ENCODE measurements around the gene TSC22D1. TPM values are rescaled to one million over a fixed set of nuclear protein-coding genes. Genes with fewer than 3 reads are reported as not detected.

The TSC22D1 gene
- total RNA-seq, 2 donors from 2014 or later = 95.9 to 107 TPM

GRCh38 chr13:44406617-44407016 lies 169.5 kb downstream of the TSC22D1 start:
- H3K4me3 ChIP-seq (ENCODE audit: low read length) = no peak overlapping the region
- H3K9me3 Mint-ChIP-seq = no peaks in the 10 kb centered on the region
- H3K9me3 ChIP-seq (ENCODE audit: control insufficient read depth, low read length) = no peaks in the 10 kb centered on the region
- no peaks in the 10 kb centered on the region for H3K36me3 Mint-ChIP-seq (ENCODE audit: low read depth)
- H3K4me1 Mint-ChIP-seq = peaks cover 47% of the 10 kb centered on the region
- peaks cover 30% of the 10 kb centered on the region for H3K4me1 ChIP-seq (ENCODE audit: control insufficient read depth, insufficient read depth, low read length)
- WGBS, 2 experiments (ENCODE audit: insufficient coverage in 1 of 2, insufficient read length in 1 of 2) = 70 to 92% methylated on average over 2 to 4 of the region's 5 CpGs
- peaks cover 3% of the 10 kb centered on the region for H3K27me3 Mint-ChIP-seq (ENCODE audit: insufficient read depth)
- no peaks in the 10 kb centered on the region for H3K36me3 ChIP-seq (ENCODE audit: control insufficient read depth, insufficient read depth, low read length)
- H3K27ac Mint-ChIP-seq = no peak overlapping the region
- no peaks in the 10 kb centered on the region for H3K27me3 ChIP-seq (ENCODE audit: control insufficient read depth, insufficient read depth, low read length, poor library complexity, severe bottlenecking)
- TF ChIP-seq CTCF (conservative IDR thresholded peaks at IDR 0.05) = no peak
- H3K27ac ChIP-seq (ENCODE audit: low read depth, low read length) = no peak overlapping the region
- no peak for DNase-seq
- H3K4me3 Mint-ChIP-seq = no peak overlapping the region
- no peak overlapping the region for H3K9ac ChIP-seq (ENCODE audit: extremely low read depth, low read length, poor library complexity, severe bottlenecking)

GRCh38 chr13:44404261-44405132 lies 171.6 kb downstream of the TSC22D1 start:
- 33 to 49% methylated on average over 5 to 15 of the region's 15 CpGs for WGBS, 2 experiments (ENCODE audit: insufficient coverage in 1 of 2, insufficient read length in 1 of 2)
- Mint-ChIP-seq H3K4me1 (peaks cover 59% of the 10 kb centered on the region), H3K9me3 (no peaks in the 10 kb centered on the region), H3K27me3 (ENCODE audit: insufficient read depth) (peaks cover 6% of the 10 kb centered on the region), H3K36me3 (ENCODE audit: low read depth) (no peaks in the 10 kb centered on the region), H3K4me3 (peak overlapping the region; percentile 41), H3K27ac (peak overlapping the region; percentile 94)
- H3K4me3 ChIP-seq (ENCODE audit: low read length) = peak overlapping the region; percentile 22
- no peaks in the 10 kb centered on the region for H3K9me3 ChIP-seq (ENCODE audit: control insufficient read depth, low read length)
- no peak overlapping the region for H3K9ac ChIP-seq (ENCODE audit: extremely low read depth, low read length, poor library complexity, severe bottlenecking)
- peak overlapping the region; percentile 54 for H3K27ac ChIP-seq (ENCODE audit: low read depth, low read length)
- peaks cover 30% of the 10 kb centered on the region for H3K4me1 ChIP-seq (ENCODE audit: control insufficient read depth, insufficient read depth, low read length)
- H3K36me3 ChIP-seq (ENCODE audit: control insufficient read depth, insufficient read depth, low read length) = no peaks in the 10 kb centered on the region
- TF ChIP-seq CTCF (conservative IDR thresholded peaks at IDR 0.05) = peak; percentile 34
- peak; percentile 75 for DNase-seq
- H3K27me3 ChIP-seq (ENCODE audit: control insufficient read depth, insufficient read depth, low read length, poor library complexity, severe bottlenecking) = no peaks in the 10 kb centered on the region

- no peaks in the 10 kb centered on the region for H3K9me3 ChIP-seq (ENCODE audit: control insufficient read depth, low read length)
- H3K36me3 Mint-ChIP-seq (ENCODE audit: low read depth) = no peaks in the 10 kb centered on the region
- no peaks in the 10 kb centered on the region for H3K36me3 ChIP-seq (ENCODE audit: control insufficient read depth, insufficient read depth, low read length)
- H3K4me3 ChIP-seq (ENCODE audit: low read length) = no peak overlapping the region
- DNase-seq = peak; percentile 69
- H3K27ac ChIP-seq (ENCODE audit: low read depth, low read length) = no peak overlapping the region
- no peaks in the 10 kb centered on the region for H3K9me3 Mint-ChIP-seq
- TF ChIP-seq CTCF (conservative IDR thresholded peaks at IDR 0.05) = no peak
- 47% methylated on average over 9 to 11 of the region's 11 CpGs for WGBS, 2 experiments (ENCODE audit: insufficient coverage in 1 of 2, insufficient read length in 1 of 2)
- peak overlapping the region; percentile 94 for H3K27ac Mint-ChIP-seq
- peaks cover 11% of the 10 kb centered on the region for H3K27me3 Mint-ChIP-seq (ENCODE audit: insufficient read depth)
- peaks cover 5% of the 10 kb centered on the region for H3K27me3 ChIP-seq (ENCODE audit: control insufficient read depth, insufficient read depth, low read length, poor library complexity, severe bottlenecking)
- H3K9ac ChIP-seq (ENCODE audit: extremely low read depth, low read length, poor library complexity, severe bottlenecking) = no peak overlapping the region
- H3K4me3 Mint-ChIP-seq = peak overlapping the region; percentile 41
- H3K4me1 Mint-ChIP-seq = peaks cover 62% of the 10 kb centered on the region
- peaks cover 30% of the 10 kb centered on the region for H3K4me1 ChIP-seq (ENCODE audit: control insufficient read depth, insufficient read depth, low read length)
These were observed 172.6 kb downstream of the TSC22D1 start for GRCh38 chr13:44403461-44404056.
